Umbilical cord (tissue), 2 donors: Measurements from ENCODE around the gene HNF4A. TPM values are rescaled to one million over a fixed set of nuclear protein-coding genes. Genes with fewer than 3 reads are reported as not detected.
A peak's percentile ranks its signal among the peaks of the same experiment; 100 is the strongest.

Experiments used
- DNase-seq: peaks from one replicate; pipeline ENCODE4 v3.0.0-alpha.2; 2015; ENCODE audit warnings: low spot score
- total RNA-seq: library from RNA; depleted of rRNA; stranded (reverse); fragments of >200 nt; gene quantifications from one replicate; pipeline ENCODE4 v1.2.3, GENCODE V29; 2014; ENCODE audit warnings: low replicate concordance; ENCODE audit not compliant: insufficient read depth

The HNF4A gene
- total RNA-seq, 1 donor from 2014 or later, result 2.2 TPM

DNA sequence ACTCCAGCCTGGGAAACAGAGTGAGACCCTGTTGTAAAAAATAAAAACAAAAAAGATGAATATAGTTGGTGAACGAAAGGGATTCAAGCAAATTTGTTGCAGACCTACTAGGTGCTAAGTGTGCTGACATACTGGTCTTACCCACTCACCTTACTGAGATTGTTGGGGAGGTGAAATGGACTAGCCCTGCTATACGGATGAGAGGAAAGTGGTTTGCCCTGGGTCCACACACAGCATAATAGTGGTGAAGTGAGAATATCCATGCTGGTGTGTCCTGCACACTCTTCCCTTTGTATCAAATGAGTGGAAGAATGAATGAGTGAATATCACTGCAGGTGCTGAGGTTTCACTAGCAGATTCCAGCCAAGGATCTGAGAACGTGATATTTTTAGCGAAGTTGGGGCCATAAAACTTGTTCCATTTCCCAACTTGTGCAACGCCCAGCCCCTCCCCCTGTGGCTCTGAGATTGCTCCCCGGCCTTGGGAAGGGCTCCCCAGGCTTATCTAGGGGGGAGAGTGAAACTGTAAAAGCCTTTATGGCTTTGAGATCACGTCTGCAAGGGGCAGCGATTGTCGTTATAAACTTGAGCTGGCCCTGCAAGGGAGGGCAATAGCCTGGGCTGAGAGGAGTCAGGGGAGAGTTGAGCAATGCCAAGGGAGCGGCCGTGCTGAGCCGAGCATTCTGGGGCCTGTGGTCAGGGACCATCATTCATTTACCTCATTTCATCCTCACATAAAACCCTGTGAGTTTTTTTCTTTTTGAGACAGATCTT is 87.0 kb downstream of the HNF4A start:
- DNase-seq, result peak; percentile 10

DNA sequence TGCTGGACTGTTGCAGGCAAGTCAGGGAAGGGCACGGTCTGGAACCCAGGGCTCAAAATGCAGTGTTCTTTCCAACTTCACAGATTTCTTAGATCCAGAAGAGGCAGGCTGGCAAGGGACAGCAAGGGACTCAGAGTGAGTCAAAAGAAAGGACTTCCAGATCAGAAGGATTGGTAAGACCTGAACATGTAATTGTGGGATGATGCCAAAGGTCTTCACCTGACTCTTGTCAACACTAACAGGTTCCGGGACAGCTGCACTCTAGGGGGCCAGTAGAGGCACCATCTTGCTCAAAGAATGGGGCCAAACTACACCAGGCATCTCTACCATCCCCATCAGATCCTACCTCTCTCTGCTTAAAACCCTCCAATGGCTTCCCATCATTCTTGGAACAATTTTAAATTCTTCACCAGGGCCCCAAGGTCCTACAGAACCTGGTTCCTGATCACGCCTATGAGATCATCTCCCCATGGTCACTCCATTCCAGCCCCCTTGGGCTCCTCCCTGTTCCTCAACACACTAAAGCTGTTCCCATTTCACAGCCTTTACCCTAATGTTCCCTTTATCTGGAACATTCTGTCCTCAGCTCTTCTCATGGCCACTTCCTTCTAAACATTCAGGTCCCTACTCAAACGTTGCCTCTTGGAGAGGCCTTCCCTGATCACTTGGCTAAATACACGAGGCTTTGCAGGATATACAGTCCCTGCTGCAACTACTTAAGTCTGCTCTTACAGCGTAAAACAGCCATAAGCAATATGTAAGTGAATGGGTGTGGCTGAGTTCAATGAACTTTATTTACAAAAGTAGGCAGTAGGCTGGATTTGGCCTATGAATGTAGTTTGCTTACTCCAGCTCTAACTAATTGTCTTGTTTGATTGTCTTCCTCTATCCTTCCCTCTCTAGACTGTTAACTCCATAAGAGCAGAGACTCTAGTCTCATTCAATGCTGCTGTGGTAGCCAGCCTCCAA is 90.5 kb downstream of the HNF4A start:
- no peak for DNase-seq

DNA sequence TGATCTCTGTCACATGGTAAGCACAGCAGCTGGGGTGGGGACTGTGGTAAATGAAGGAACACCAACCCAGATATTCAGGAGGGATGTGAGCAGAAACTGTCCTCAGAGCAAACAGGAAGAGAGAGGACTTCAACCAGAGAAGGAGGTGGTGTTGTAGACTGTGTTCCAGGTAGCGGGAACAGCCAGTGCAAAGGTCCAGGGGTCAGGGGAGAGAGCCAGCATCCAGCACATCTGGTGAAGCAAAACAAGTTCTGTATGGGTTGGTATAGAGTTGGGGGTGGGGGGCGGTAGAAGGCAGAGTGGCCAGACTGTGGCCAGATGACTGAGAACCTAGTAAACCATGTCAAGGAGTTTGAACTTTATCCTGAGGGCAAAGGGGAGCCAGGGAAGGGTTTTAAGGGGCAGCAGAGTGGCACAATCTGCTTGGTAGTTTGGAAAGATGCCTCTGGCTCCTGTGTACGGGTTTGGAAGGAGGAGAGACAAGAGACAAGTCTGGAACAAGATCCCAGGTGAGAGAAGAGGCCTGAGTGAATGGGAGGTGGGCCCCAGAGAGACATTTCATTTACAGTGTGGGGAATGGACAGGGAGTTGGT is 92.4 kb downstream of the HNF4A start:
- no peak for DNase-seq

DNA sequence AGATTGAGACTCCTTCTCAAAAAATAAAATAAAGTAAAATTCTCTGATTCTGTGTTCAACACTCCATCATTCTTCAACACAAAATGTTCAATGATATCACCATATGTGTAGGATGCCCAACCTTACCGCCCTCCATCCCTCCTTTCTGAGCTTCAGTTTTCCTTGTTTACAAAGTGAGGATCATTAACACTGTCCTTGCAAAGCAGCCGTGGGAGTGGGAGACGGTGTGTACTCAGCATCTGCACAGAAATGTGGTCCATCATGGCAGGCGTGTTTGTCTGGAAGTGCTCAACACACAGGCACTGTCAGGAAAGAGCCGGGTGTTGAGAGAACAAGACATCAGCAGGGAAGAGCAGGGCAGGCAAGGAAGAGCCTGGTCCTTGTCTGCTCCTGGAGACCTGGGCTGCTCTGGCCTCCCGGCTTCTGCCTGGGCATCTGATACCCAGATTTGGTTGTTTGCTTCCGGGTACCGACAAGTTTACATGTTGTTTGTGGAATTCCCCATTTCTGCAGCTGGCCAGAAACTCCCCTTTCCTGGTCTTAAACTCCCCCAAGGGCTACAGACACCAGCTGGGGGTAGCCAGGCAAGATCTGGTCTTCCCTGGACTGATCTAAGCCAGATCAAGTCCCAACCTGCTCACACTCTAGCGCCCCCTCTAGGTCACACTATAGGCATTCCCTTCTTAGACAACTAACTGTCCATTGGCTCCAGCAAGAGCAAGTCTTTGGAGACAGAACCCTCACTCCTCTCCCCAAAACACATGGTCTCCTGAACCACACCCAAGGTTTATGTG is 93.5 kb downstream of the HNF4A start:
- no peak for DNase-seq

DNA sequence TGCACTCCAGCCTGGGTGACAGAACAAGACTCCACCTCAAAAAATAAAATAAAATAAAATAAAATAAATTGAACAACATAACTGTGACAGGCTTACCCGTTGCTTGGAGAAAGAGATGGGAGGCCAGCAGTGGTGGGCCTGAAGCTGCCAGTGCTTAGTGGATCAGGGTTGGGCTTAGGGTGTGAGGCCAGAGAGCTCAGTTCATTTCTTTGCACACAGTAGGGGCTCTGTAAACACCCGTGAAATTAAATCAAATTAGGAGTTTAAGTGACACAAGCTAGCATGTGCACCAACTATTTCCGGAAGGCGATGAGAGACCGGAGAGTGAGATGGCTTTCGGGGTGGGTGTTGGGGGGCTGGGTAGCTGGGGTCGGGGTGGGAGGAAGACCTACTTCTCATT is 94.4 kb downstream of the HNF4A start:
- no peak for DNase-seq

DNA sequence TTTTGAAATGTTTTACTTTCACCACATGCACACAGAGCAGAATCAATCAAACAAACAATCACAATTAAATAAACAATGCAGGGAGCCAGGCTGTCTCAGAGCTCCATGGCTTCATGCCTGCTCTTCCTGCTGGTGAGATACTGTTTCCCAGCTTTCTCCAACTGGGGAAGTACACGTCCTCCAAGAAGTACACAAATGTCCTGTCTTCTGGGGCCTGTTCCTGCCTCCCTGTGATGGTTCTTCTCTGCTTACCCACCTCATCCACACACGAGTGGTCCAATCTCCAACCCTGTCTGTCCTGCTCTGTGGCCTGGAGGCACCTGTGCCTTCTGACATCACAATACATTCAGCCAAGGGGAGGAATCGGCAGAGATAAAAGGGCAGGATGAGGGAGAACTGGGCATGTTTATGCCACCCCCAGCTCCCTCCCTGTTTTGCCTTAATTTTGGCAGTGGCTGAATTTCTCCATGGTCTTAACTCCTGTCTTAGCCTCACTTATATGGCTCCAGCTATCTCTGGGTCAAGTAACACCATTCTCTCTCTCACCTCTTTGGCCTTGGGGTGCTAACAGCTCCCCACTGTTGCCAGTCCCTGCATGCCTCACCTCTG is 94.9 kb downstream of the HNF4A start:
- no peak for DNase-seq

DNA sequence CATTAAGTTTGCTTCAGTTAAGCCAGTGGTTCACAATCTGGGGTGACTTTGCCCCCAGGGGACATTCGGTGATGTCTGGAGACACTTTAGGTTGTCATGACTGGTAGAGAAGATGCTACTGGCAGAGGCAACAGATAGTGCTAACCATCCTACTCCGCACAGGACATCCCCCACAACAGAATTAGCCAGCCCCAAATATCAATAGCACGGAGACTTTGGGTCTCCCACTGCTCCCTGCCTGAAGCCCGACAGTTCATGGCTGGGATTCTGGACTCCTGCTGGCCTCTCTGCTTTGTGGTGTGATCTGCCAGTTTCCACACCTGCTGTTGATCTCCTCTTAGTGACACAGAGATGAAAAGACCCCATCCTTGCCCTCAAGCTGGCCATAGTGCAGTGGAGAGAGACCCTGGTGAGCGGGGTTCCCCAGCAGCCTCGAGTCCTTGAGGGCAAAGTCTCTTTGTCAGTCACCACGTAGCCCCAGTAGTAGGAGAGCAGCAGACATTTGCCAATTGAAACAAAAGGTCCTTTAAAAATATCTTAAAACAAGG is 95.5 kb downstream of the HNF4A start:
- DNase-seq, result no peak

DNA sequence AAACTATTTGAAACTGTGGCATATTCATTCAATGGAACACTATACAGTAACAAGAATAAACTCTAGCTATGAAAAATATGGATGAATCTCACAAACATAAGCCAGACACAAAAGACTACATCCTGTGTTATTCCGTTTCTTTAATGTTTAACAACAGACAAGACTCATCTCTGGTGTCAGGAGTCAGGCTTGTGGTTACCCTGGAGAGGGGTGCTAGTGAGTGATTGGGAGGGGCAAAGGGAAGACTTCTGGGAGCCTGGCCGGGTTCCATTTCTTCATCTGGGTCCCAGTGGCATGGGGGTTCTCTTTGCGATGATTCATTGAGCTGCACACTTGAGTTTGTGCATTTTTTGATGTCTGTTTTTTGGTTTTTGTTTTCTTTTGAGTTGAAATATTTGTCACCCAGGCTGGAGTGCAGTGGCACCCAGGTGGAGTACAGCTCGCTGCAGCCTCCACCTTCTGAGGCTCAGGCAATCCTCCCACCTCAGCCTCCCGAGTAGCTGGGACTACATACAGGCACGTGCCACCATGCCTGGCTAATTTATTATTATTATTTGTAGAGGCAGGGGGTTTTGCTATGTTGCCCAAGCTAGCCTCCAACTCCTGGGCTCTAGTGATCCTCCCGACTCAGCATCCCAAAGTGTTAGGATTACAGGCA is 98.9 kb downstream of the HNF4A start:
- DNase-seq, result no peak

DNA sequence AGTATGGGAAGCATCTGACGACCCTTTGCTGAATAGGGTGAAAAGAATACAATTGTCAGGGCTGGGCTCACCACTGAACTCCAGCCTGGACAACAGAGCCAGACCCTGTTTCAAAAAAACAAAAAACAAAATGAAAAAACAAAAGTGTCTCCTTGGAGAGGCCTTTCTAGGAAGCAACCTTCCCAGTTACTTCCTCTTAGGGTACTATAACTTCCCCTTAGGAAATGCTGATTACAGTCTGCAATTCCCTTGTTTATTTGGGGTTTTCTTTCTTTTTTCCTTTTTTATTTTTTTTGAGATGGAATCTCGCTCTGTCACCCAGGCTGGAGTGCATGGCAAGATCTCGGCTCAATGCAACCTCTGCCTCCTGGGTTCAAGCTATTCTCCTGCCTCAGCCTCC is 99.6 kb downstream of the HNF4A start:
- DNase-seq, result no peak

DNA sequence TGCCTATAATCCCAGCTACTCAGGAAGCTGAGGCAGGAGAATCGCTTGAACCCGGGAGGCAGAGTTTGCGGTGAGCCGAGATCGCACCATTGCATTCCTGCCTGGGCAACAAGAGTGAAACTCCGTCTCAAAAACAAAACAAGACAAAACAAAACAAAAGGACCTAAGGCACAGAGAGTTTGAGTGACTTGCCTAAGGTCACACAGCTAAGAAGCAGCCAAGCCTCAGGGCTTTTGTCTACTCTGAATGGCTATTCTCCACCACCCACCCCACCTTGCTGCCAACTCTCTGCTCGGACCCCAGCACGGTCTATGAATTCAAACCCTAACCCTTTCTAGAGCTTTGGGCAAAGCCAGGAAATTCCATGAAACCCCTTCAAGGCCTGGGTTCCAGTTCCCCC is 101.1 kb downstream of the HNF4A start:
- no peak for DNase-seq

DNA sequence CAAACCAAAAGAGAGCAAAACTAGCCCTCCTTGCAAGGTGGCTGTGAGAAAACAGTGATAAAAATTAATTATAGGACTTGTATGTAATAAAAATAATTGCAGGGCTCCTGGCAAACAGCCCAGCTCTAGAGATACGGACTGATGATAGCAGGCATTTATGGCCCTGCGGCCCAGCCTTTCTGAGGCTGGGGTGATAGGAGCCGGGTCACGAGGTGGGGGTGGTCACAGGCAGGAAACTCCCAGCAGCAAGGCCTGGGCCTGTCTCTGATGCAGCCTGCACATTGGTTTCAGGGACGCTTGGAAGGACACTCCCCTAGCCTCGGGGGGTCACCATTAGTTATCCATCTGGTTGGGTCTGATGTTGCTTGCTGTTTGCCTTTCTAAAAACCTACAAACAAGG is 101.5 kb downstream of the HNF4A start:
- no peak for DNase-seq

DNA sequence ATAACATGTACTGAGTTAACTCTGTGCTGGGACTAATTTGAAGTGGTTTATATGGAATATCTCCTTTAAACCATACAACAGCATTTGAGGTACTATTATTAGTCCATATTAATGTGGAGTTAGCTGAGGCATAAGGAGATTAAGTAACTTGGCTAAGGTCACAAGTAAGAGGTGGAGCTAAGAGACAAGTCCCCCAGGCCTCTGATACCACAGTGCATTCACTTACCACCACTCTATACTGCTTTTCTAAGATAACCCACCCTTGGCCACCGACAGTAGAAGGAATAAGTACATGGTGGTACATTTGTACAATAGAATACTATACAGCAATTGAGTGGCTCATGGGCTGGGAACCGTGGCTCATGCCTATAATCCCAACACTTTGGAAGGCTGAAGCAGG is 103.8 kb downstream of the HNF4A start:
- DNase-seq, result no peak

DNA sequence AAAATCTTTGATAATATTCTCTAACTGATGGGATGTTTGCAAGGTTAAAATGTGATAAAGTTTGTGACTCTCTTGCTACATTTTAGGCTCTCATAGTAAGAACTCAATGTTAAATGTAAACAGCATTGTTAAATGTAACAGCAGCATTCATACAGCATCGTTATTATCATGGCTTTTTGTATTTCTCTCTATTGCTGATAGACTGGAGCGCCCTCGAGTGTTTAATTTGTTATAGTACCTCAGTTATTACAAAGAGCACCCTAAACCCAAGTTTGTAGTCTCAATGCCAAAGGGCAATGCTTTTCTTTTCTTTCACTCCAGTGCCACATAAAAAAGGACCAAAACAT is 105.3 kb downstream of the HNF4A start:
- peak; percentile 38 for DNase-seq

DNA sequence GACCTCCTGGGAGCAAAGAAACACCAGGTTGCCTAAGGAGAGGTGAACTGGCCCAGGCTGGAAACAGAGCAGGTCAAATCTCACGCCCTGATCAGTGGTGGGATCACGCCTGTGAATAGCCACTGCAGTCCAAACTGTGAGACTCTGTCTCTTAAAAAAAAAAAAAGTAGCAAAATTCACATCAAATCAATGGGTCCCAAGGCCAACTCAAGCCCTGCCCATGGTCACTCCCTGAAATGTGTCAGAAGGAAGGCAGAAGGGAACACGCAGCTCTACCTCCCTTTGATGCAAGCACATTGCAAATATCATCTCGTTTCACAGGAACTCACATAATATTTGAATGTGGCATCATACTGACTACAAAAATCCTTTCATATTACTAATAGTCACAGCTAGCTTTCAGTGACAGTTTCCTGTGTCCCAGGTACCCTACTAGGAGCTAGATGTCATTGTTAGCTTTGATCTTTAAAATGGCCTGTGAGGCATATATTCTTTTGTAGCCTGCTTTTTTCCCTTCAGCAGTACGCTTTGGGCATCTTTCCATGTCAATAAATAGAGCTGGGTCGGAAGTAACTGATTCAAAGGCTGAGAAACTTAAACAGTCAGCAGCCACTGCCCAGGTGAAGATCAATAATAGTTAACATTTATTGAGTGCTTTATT is 105.8 kb downstream of the HNF4A start:
- DNase-seq, result no peak

DNA sequence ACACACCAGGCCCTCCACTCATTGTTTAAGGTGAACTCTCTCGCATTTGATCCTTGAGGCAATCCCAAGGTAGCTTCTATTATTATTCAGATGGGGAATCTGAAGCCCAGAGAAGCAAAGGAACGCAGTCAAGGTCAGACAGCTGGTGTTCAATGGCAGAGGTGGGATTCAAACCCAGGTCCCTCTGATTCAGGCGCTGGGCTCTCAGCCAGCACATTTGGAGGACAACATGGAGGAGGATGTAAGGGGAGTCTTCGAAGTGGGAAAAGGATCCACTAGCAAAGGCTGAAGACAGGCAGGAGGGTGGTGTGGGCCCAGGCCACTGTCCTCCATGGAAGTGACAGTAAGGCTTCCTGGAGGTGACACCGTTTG is 106.3 kb downstream of the HNF4A start:
- no peak for DNase-seq

DNA sequence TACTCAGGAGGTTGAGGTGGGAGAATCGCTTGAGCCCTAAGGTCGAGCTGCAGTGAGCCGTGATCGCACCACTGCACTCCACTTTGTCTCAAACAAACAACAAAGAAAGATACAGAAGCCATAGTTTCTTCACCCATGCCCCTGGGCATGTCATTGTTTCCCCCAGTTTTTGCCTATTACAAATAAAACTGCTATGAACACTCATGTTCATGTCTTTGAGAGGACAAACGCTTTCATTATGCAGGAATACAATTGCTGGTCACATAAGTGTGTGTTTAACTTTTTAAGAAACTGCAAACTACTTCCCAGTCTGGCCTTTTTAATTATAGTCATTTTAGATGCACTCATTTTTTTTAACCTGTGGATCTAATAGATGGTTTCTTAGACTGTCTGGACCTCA is 108.0 kb downstream of the HNF4A start:
- DNase-seq, result no peak

DNA sequence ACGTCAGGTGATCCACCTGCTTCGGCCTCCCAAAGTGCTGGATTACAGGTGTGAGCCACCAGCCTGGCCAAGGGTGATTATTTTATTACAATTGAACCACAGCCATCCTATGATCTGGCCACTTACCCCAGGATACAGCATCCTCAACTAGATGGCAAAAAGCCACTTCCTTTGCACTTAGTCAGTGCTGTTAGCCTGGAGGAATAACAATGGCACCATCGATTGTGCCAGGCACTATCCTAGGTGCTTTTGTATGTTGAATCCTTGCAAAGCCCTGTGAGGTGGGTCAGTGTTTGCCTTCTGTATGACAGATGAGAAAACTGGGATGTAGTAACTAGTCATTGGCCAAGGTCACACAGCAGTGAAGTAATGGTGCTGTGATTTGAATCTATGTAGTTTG is 109.0 kb downstream of the HNF4A start:
- DNase-seq, result no peak

DNA sequence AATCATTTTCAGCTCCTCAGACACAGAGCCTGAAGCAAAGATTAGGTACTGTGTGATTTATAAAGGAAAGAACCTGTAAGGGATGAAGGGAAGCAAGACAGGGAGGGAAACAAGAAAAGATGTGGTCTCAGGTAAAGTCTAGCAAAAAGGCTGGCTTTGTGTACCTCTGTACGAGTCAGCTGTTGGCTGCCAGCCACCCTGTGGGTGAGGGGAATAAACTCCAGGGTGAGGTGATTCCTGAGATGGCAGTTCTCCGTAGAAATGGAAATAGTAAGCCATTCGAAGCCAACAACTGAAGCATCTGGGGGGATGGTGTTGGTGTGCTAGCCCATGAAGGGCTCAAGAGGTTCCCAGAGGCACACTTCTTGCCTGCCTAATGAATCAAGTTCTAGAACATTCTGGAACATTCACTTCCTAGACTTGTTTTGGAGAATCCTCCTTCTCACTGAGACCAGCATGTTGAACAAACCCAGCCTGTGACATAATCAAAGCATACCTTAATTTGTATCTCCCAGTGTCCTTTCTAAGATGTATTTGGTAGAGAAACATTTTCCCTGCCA is 109.6 kb downstream of the HNF4A start:
- no peak for DNase-seq

DNA sequence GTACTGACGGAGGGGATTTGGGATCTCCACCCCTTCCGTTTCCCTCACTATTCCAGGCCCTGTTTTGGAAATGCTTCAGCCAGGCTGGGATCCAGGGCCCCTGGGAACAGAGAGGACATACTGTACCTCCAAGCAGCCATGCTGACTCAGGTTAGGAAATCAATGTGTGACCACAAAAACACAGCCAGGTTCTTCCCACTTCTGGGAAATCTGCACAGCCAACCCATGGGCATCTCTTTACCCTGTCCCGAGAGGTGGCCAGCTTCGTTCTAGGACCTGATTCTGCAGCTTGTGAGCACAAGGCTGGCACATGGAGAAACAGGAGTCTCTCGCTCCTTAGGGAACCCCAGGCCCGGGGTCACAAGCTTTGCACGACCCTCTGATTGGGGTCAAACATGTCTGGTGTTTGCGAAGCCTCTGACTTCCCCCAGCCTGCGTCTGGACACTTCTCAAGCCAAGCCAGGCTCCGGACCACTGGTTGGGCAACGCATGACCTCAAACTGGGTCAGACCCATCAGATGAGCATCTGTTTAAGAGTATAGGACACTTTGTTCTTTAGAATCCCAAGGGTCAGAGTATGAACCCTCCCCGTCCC is 111.9 kb downstream of the HNF4A start:
- no peak for DNase-seq
